GM12878 (cell line): ENCODE data around the gene CLEC18A. TPM values are rescaled to one million over a fixed set of nuclear protein-coding genes. Genes with fewer than 3 reads are reported as not detected.

Experiments
- ATAC-seq: fragments of 200-7000 bp; cut with Tn5 transposase; 3 replicates; pipeline ENCODE4 v1.9.1; 2020; ENCODE audit warnings: mild to moderate bottlenecking, moderate library complexity
- BruUV-seq: library from RNA; stranded (reverse); fragments of 400-500 nt; replicated peaks from 2 replicates; lab custom pipeline; 2021; lab: Mats Ljungman, UMichigan
- CTCF ChIA-PET: fragments of 300-600 bp; sonication (Branson Sonifier 250); formaldehyde crosslinking; extraction: SDS; loops from one replicate; lab custom pipeline; 2021; ENCODE audit warnings: inconsistent platforms; lab: Yijun Ruan, JAX
- POLR2A ChIA-PET: fragments of 350-600 bp; formaldehyde crosslinking; extraction: SDS; loops from one replicate; lab custom pipeline; 2021; ENCODE audit warnings: inconsistent platforms; lab: Charles Lee
- RAD21 ChIA-PET: fragments of 300-600 bp; sonication (Branson Sonifier 250); formaldehyde crosslinking; loops from one replicate; lab custom pipeline; 2023; ENCODE audit warnings: antibody characterized with exemption; ENCODE audit not compliant: unreplicated experiment; lab: Charles Lee
- SMC1A ChIA-PET: fragments of 300-600 bp; sonication (Branson Sonifier 250); formaldehyde crosslinking; loops from one replicate; lab custom pipeline; 2023; ENCODE audit not compliant: unreplicated experiment, uncharacterized antibody; lab: Charles Lee
- DNase-seq: peaks from one replicate; pipeline ENCODE4 v3.0.0-alpha.2; 2011; ENCODE audit warnings: low read depth, low spot score
- FAIRE-seq: peaks from 3 replicates; lab custom pipeline; 2011; peaks lifted over from hg19 to GRCh38; lab: Jason Lieb, UNC
- H2AFZ ChIP-seq: 2 replicates; pipeline ENCODE4 v1.6.0; 2011; ENCODE audit warnings: low read depth, low read length, control low read depth; ENCODE audit not compliant: control insufficient read depth
- H3K27ac ChIP-seq: 2 replicates; pipeline ENCODE4 v1.5.1; 2011; ENCODE audit warnings: control low read depth; ENCODE audit not compliant: control insufficient read depth, insufficient read depth
- H3K27me3 ChIP-seq, 2 experiments: replicated peaks in 1 of 2; 2 replicates each; pipeline versions ENCODE4 v1.6.0 to v1.6.1; 2011; ENCODE audit warnings: low read length in 1 of 2; ENCODE audit not compliant: control insufficient read depth in 2 of 2, insufficient read depth in 2 of 2
- H3K36me3 ChIP-seq, 2 experiments: 2 replicates each; pipeline ENCODE4 v1.5.1; 2011; ENCODE audit warnings: low read length in 1 of 2; ENCODE audit not compliant: control insufficient read depth in 2 of 2, insufficient read depth in 2 of 2
- H3K4me1 ChIP-seq: 2 replicates; pipeline ENCODE4 v1.6.1; 2011; ENCODE audit warnings: mild to moderate bottlenecking, low read length, moderate library complexity, mixed read lengths; ENCODE audit not compliant: control insufficient read depth, insufficient read depth
- H3K4me2 ChIP-seq: 2 replicates; pipeline ENCODE4 v1.6.0; 2011; ENCODE audit warnings: control low read depth; ENCODE audit not compliant: control insufficient read depth, insufficient read depth
- H3K4me3 ChIP-seq: fragments of 200-600 bp; sonication (generic); 2 replicates; pipeline ENCODE4 v1.5.1; 2016
- H3K79me2 ChIP-seq: 2 replicates; pipeline ENCODE4 v1.6.0; 2011; ENCODE audit warnings: low read length; ENCODE audit not compliant: control insufficient read depth, insufficient read depth
- H3K9ac ChIP-seq: 2 replicates; pipeline ENCODE4 v1.8.0; 2011; ENCODE audit warnings: low read length, control low read depth, mixed read lengths; ENCODE audit not compliant: control insufficient read depth, insufficient read depth
- H3K9me3 ChIP-seq: replicated peaks from 3 replicates; pipeline ENCODE4 v1.5.1; 2011; ENCODE audit warnings: mild to moderate bottlenecking, low read length; ENCODE audit not compliant: control insufficient read depth, insufficient read depth
- H4K20me1 ChIP-seq: 2 replicates; pipeline ENCODE4 v1.6.0; 2011; ENCODE audit not compliant: control insufficient read depth, insufficient read depth
- BMI1 ChIP-seq: fragments of 450-650 bp; IDR thresholded peaks from 2 replicates; pipeline ENCODE4 v1.6.1; 2016; ENCODE audit warnings: mild to moderate bottlenecking, moderate library complexity, borderline replicate concordance
- CEBPB ChIP-seq, 2 experiments: fragments of 150-350 bp in 1 of 2; IDR thresholded peaks; 2 replicates each; pipeline ENCODE4 v1.6.1; 2012 to 2014; ENCODE audit warnings: low read depth in 2 of 2, low read length in 2 of 2, borderline replicate concordance in 1 of 2, inconsistent platforms in 1 of 2
- CHD1 ChIP-seq: IDR thresholded peaks from 2 replicates; pipeline ENCODE4 v1.6.1; 2012; ENCODE audit warnings: low read depth, low read length, improper control_type of control experiment
- KLF5 ChIP-seq: fragments of 450-650 bp; IDR thresholded peaks from 2 replicates; pipeline ENCODE4 v1.6.1; 2014; ENCODE audit warnings: mild to moderate bottlenecking; ENCODE audit not compliant: partially characterized antibody
- MTA3 ChIP-seq: IDR thresholded peaks from 2 replicates; pipeline ENCODE4 v1.6.1; 2012; ENCODE audit warnings: low read length, inconsistent platforms, borderline replicate concordance
- NBN ChIP-seq: fragments of 450-650 bp; IDR thresholded peaks from 2 replicates; pipeline ENCODE4 v1.6.1; 2016
- NFXL1 ChIP-seq: fragments of 450-650 bp; IDR thresholded peaks from 2 replicates; pipeline ENCODE4 v1.6.1; 2017; ENCODE audit warnings: antibody characterized with exemption, mild to moderate bottlenecking, borderline replicate concordance
- NFYA ChIP-seq: IDR thresholded peaks from 2 replicates; pipeline ENCODE4 v1.6.1; 2011; ENCODE audit warnings: low read depth, mild to moderate bottlenecking, low read length, improper control_type of control experiment, borderline replicate concordance
- NRF1 ChIP-seq: conservative IDR thresholded peaks from 2 replicates; pipeline ENCODE4 v1.6.1; 2011; ENCODE audit warnings: mild to moderate bottlenecking, low read depth, low read length, improper control_type of control experiment
- PAX5 ChIP-seq: IDR thresholded peaks from 2 replicates; pipeline ENCODE4 v1.6.1; 2011; ENCODE audit warnings: low read depth, low read length, borderline replicate concordance
- PAX8 ChIP-seq: fragments of 450-650 bp; IDR thresholded peaks from 2 replicates; pipeline ENCODE4 v1.6.1; 2017; ENCODE audit warnings: mild to moderate bottlenecking, moderate library complexity
- PKNOX1 ChIP-seq: fragments of 450-650 bp; IDR thresholded peaks from 2 replicates; pipeline ENCODE4 v1.6.1; 2016; ENCODE audit warnings: mild to moderate bottlenecking
- RUNX3 ChIP-seq: IDR thresholded peaks from 2 replicates; pipeline ENCODE4 v1.6.1; 2012; ENCODE audit warnings: low read length, inconsistent platforms
- SMAD5 ChIP-seq: IDR thresholded peaks from 2 replicates; pipeline ENCODE4 v1.6.1; 2016; ENCODE audit warnings: antibody characterized with exemption, low read depth
- SREBF1 ChIP-seq: IDR thresholded peaks from 2 replicates; pipeline ENCODE4 v1.6.1; 2012; ENCODE audit warnings: mild to moderate bottlenecking, low read length
- STAT1 ChIP-seq: fragments of 450-650 bp; conservative IDR thresholded peaks from 2 replicates; pipeline ENCODE4 v1.6.1; 2014; ENCODE audit warnings: antibody characterized with exemption, mild to moderate bottlenecking
- WGBS: methylation state at CpG from one replicate; pipeline ENCODE4 v1.1.6; 2016; ENCODE audit warnings: low lambda C conversion rate; ENCODE audit not compliant: insufficient replicate concordance, insufficient coverage; ENCODE audit errors: missing lambda C conversion rate; 5-methylcytosine and 5-hydroxymethylcytosine counted together
- in situ Hi-C: fragments of 300-500 bp; cut with MboI; formaldehyde crosslinking; loops from 9 replicates; pipeline ENCODE4 v1.14.3; 2018; ENCODE audit warnings: mixed read lengths
- intact Hi-C: fragments of 100-400 bp; cut with micrococcal nuclease; formaldehyde crosslinking; loops from one replicate; pipeline ENCODE4 v1.14.2; 2022; ENCODE audit not compliant: unreplicated experiment
- polyA plus RNA-seq, 11 experiments: library from polyadenylated mRNA; depleted of rRNA in 4 of 11; unstranded in 6 of 11; stranded (reverse) in 5 of 11; fragments of >200 nt; fragmentation: Nextera tagmentation in 4 of 11; fragmentation: Illumina TruSeq in 1 of 11; extraction: Ambion mirVana in 4 of 11; extraction: Trizol in 1 of 11; gene quantifications; 1 replicate in 1 of 11; 2 replicates in 10 of 11; pipeline versions ENCODE4 v1.2.1 to v1.2.3, GENCODE V29; 2011 to 2016; ENCODE audit warnings: inconsistent platforms in 2 of 11, missing spikeins in 2 of 11, low read depth in 1 of 11
- total RNA-seq, 4 experiments: library from RNA; depleted of rRNA in 3 of 4; stranded (reverse); fragments of >200 nt in 3 of 4; fragmentation: Illumina TruSeq in 1 of 4; extraction: Trizol in 1 of 4; gene quantifications; 2 replicates each; pipeline versions ENCODE4 v1.2.1 to v1.2.3, GENCODE V29; 2013 to 2021
- TF ChIP-seq, protein P1 (sequence below): fragments of 450-650 bp; IDR thresholded peaks from 2 replicates; pipeline ENCODE4 v1.6.1; 2017; ENCODE audit warnings: mild to moderate bottlenecking, moderate library complexity
- TF ChIP-seq, protein P2 (sequence below): fragments of 450-650 bp; IDR thresholded peaks from 2 replicates; pipeline ENCODE4 v1.6.1; 2014; ENCODE audit warnings: mild to moderate bottlenecking
- TF ChIP-seq, protein P3 (sequence below): IDR thresholded peaks from 2 replicates; pipeline ENCODE4 v1.6.1; 2011; ENCODE audit warnings: borderline replicate concordance, low read depth, mild to moderate bottlenecking, moderate library complexity, mixed read lengths, low read length; ENCODE audit not compliant: insufficient read depth; ENCODE audit errors: extremely low read length

CLEC18A gene
- total and polyA plus RNA-seq, 10 of the 15 experiments (the other 5 are each of a cell fraction or from before 2014, with no cell fraction given) = 0.03 to 0.26 (median 0.10) TPM; not detected in 4

DNA sequence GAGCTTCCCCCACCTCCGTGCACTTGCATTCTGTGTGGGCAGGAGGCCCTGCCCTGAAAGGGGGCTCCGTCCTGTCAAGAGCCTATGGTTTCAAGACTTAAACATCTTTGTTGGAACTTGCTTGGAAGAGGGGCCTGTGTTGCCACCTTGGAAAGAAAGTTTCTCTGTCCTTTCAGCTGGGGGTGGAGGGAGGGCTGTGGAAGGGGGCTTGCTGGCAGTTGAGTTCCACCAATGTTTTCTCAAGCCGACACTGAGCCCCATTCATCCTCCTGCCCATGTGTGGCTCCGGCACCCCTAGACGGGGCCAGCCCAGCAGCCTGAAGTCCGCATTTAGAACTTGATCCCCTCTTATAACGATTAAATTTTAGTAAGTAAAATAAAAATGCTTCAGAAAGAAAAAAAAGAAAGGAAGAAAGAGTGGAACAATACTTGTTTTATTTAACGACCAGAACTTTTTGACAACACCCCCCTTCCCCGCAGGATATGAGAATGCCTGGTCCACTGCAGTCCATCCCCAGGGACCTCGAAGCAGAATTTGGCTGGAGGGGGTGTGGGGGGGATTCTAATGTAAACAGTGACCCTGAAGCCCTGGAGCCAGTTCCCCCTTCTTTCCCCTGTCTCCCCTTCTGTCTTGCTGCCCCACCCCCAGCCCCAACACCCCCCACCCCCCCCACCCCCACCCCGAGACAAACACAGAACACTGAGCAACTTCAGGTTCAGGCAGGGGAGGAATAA lies 26.9 kb upstream of the CLEC18A start:
- in situ Hi-C loops = no loop called here
- BruUV-seq = no TSS peak
- H3K27ac ChIP-seq = no peak overlapping the region
- H3K36me3 ChIP-seq = peaks cover 0 to 3% of the 10 kb centered on the region in 2 experiments; a peak in 1 of 4 replicates
- RAD21 ChIA-PET = no interaction called here
- no peaks in the 10 kb centered on the region for H3K9me3 ChIP-seq
- no peak overlapping the region for H2AFZ ChIP-seq
- ATAC-seq = no peak
- intact Hi-C loops = no loop called here
- H3K9ac ChIP-seq = no peak overlapping the region
- POLR2A ChIA-PET = no interaction called here
- SMC1A ChIA-PET = no interaction called here
- DNase-seq = no peak
- H3K4me3 ChIP-seq = no peak overlapping the region
- no peaks in the 10 kb centered on the region for H4K20me1 ChIP-seq
- CTCF ChIA-PET = no interaction called here
- H3K4me2 ChIP-seq = no peak overlapping the region
- TF ChIP-seq CHD1 = no peak
- TF ChIP-seq NFXL1 = no peak
- TF ChIP-seq, protein P1, sequence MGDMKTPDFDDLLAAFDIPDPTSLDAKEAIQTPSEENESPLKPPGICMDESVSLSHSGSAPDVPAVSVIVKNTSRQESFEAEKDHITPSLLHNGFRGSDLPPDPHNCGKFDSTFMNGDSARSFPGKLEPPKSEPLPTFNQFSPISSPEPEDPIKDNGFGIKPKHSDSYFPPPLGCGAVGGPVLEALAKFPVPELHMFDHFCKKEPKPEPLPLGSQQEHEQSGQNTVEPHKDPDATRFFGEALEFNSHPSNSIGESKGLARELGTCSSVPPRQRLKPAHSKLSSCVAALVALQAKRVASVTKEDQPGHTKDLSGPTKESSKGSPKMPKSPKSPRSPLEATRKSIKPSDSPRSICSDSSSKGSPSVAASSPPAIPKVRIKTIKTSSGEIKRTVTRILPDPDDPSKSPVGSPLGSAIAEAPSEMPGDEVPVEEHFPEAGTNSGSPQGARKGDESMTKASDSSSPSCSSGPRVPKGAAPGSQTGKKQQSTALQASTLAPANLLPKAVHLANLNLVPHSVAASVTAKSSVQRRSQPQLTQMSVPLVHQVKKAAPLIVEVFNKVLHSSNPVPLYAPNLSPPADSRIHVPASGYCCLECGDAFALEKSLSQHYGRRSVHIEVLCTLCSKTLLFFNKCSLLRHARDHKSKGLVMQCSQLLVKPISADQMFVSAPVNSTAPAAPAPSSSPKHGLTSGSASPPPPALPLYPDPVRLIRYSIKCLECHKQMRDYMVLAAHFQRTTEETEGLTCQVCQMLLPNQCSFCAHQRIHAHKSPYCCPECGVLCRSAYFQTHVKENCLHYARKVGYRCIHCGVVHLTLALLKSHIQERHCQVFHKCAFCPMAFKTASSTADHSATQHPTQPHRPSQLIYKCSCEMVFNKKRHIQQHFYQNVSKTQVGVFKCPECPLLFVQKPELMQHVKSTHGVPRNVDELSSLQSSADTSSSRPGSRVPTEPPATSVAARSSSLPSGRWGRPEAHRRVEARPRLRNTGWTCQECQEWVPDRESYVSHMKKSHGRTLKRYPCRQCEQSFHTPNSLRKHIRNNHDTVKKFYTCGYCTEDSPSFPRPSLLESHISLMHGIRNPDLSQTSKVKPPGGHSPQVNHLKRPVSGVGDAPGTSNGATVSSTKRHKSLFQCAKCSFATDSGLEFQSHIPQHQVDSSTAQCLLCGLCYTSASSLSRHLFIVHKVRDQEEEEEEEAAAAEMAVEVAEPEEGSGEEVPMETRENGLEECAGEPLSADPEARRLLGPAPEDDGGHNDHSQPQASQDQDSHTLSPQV = no peak
- TF ChIP-seq NBN = no peak
- TF ChIP-seq NFYA = no peak
- no peak for TF ChIP-seq PAX5
- no peak for TF ChIP-seq BMI1
- TF ChIP-seq PAX8 = no peak
- TF ChIP-seq STAT1 = no peak
- TF ChIP-seq, protein P2, sequence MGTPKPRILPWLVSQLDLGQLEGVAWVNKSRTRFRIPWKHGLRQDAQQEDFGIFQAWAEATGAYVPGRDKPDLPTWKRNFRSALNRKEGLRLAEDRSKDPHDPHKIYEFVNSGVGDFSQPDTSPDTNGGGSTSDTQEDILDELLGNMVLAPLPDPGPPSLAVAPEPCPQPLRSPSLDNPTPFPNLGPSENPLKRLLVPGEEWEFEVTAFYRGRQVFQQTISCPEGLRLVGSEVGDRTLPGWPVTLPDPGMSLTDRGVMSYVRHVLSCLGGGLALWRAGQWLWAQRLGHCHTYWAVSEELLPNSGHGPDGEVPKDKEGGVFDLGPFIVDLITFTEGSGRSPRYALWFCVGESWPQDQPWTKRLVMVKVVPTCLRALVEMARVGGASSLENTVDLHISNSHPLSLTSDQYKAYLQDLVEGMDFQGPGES = no peak
- no peak for TF ChIP-seq PKNOX1
- no peak for TF ChIP-seq MTA3
- no peak for TF ChIP-seq CEBPB (IDR thresholded peaks at IDR 0.05; ENCODE audit: borderline replicate concordance in 1 of 2, low read depth in 2 of 2, low read length in 2 of 2)
- no peak for TF ChIP-seq SMAD5
- no peak for TF ChIP-seq SREBF1
- TF ChIP-seq RUNX3 = no peak
- TF ChIP-seq NRF1 = no peak
- no peak for TF ChIP-seq KLF5
- TF ChIP-seq, protein P3, sequence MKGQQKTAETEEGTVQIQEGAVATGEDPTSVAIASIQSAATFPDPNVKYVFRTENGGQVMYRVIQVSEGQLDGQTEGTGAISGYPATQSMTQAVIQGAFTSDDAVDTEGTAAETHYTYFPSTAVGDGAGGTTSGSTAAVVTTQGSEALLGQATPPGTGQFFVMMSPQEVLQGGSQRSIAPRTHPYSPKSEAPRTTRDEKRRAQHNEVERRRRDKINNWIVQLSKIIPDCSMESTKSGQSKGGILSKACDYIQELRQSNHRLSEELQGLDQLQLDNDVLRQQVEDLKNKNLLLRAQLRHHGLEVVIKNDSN = no peak
- no peak for FAIRE-seq
- no peaks in the 10 kb centered on the region for H3K79me2 ChIP-seq
- WGBS = 82% methylated on average over 10 of the region's 11 CpGs
- H3K27me3 ChIP-seq = no peaks in the 10 kb centered on the region
- H3K4me1 ChIP-seq = no peaks in the 10 kb centered on the region
